KMS-11 (cell line): ENCODE data around the gene HORMAD2.

Experiments
- H2AFZ ChIP-seq: fragments of 200-600 bp; sonication (generic); 2 replicates; pipeline ENCODE4 v1.6.1; 2016; ENCODE audit warnings: antibody characterized with exemption, mixed run types, low read depth
- H3K27ac ChIP-seq: fragments of 200-600 bp; sonication (generic); 2 replicates; pipeline ENCODE4 v1.6.1; 2016; ENCODE audit warnings: mild to moderate bottlenecking, mixed run types
- H3K27me3 ChIP-seq: fragments of 200-600 bp; sonication (generic); 2 replicates; pipeline ENCODE4 v1.6.1; 2017; ENCODE audit warnings: mild to moderate bottlenecking, low read depth, mixed run types, moderate library complexity; ENCODE audit not compliant: insufficient read depth
- H3K36me3 ChIP-seq: fragments of 200-600 bp; sonication (generic); 2 replicates; pipeline ENCODE4 v1.6.1; 2017; ENCODE audit warnings: mild to moderate bottlenecking, mixed run types; ENCODE audit not compliant: insufficient read depth
- H3K4me1 ChIP-seq: fragments of 200-600 bp; sonication (generic); 2 replicates; pipeline ENCODE4 v1.6.1; 2016; ENCODE audit warnings: mild to moderate bottlenecking, low read depth, mixed run types; ENCODE audit not compliant: poor library complexity, severe bottlenecking
- H3K4me2 ChIP-seq: fragments of 200-600 bp; sonication (generic); 2 replicates; pipeline ENCODE4 v1.7.0; 2016; ENCODE audit warnings: mild to moderate bottlenecking, mixed run types
- H3K4me3 ChIP-seq: fragments of 200-600 bp; sonication (generic); IDR thresholded peaks from 2 replicates; pipeline ENCODE4 v1.6.1; 2017; ENCODE audit warnings: low read depth, low read length, mixed read lengths; ENCODE audit not compliant: insufficient read depth
- H3K79me2 ChIP-seq: fragments of 200-600 bp; sonication (generic); 2 replicates; pipeline ENCODE4 v1.6.1; 2016; ENCODE audit warnings: low read depth, mixed run types; ENCODE audit not compliant: insufficient read depth
- H3K9ac ChIP-seq: fragments of 200-600 bp; sonication (generic); 2 replicates; pipeline ENCODE4 v1.6.1; 2016; ENCODE audit warnings: mild to moderate bottlenecking, mixed run types
- H4K20me1 ChIP-seq: fragments of 200-600 bp; sonication (generic); 2 replicates; pipeline ENCODE4 v1.6.1; 2016; ENCODE audit warnings: mild to moderate bottlenecking, mixed run types; ENCODE audit not compliant: insufficient read depth
- CTCF ChIP-seq: fragments of 200-600 bp; sonication (generic); conservative IDR thresholded peaks from 2 replicates; pipeline ENCODE4 v1.6.1; 2017; ENCODE audit warnings: low read depth, mild to moderate bottlenecking, antibody characterized with exemption, low read length, moderate library complexity, mixed read lengths

Gene HORMAD2

GRCh38 chr22:30033901-30034300 is 46.4 kb upstream of the HORMAD2 start:
- H3K27me3 ChIP-seq: no peaks in the 10 kb centered on the region
- H3K79me2 ChIP-seq: no peaks in the 10 kb centered on the region
- H3K36me3 ChIP-seq: no peaks in the 10 kb centered on the region
- no peak overlapping the region for H3K4me3 ChIP-seq
- TF ChIP-seq CTCF: no peak
- no peaks in the 10 kb centered on the region for H3K4me1 ChIP-seq
- H2AFZ ChIP-seq: no peak overlapping the region
- H3K9ac ChIP-seq: no peak overlapping the region
- H3K4me2 ChIP-seq: no peak overlapping the region
- no peak overlapping the region for H3K27ac ChIP-seq
- H4K20me1 ChIP-seq: no peaks in the 10 kb centered on the region

GRCh38 chr22:30036656-30037055 is 43.6 kb upstream of the HORMAD2 start:
- Histone ChIP-seq H3K9ac (no peak overlapping the region), H3K4me1 (no peaks in the 10 kb centered on the region), H3K27ac (no peak overlapping the region), H4K20me1 (no peaks in the 10 kb centered on the region), H2AFZ (no peak overlapping the region), H3K79me2 (no peaks in the 10 kb centered on the region), H3K4me2 (no peak overlapping the region), H3K4me3 (no peak overlapping the region), H3K27me3 (no peaks in the 10 kb centered on the region), H3K36me3 (no peaks in the 10 kb centered on the region)
- no peak for TF ChIP-seq CTCF

- Histone ChIP-seq H2AFZ (no peak overlapping the region), H3K36me3 (no peaks in the 10 kb centered on the region), H3K79me2 (no peaks in the 10 kb centered on the region), H3K4me2 (no peak overlapping the region), H3K4me1 (no peaks in the 10 kb centered on the region), H3K27ac (no peak overlapping the region), H3K4me3 (no peak overlapping the region), H3K27me3 (no peaks in the 10 kb centered on the region), H3K9ac (no peak overlapping the region), H4K20me1 (no peaks in the 10 kb centered on the region)
- no peak for TF ChIP-seq CTCF
Observed at GRCh38 chr22:30038219-30038618, 42.0 kb upstream of the HORMAD2 start.

- Histone ChIP-seq H3K4me3 (no peak overlapping the region), H3K4me1 (no peaks in the 10 kb centered on the region), H3K9ac (no peak overlapping the region), H3K27me3 (no peaks in the 10 kb centered on the region), H3K79me2 (no peaks in the 10 kb centered on the region), H3K36me3 (no peaks in the 10 kb centered on the region), H3K27ac (no peak overlapping the region), H4K20me1 (no peaks in the 10 kb centered on the region), H2AFZ (no peak overlapping the region), H3K4me2 (no peak overlapping the region)
- TF ChIP-seq CTCF: no peak
Observed at GRCh38 chr22:30040499-30041260, 39.6 kb upstream of the HORMAD2 start.
